Stimulated activated CD4-positive, alpha-beta T cell treated with anti-CD3 and anti-CD28 coated beads, TNF-alpha, amount 100 ng/mL, for 48 hours (primary cell): ENCODE measurements around the gene RHBDD2.
"Not testable (repeated sequence)": the region's sequence is repeated elsewhere in the genome, so short reads cannot be mapped to it uniquely, and the experiment has no call there.

Source experiments
- DNase-seq, 3 donors: peaks; one replicate each; pipeline ENCODE4 v3.0.0-alpha.2; 2020; ENCODE audit warnings: low read depth in 3 of 3

Gene RHBDD2

GRCh38 chr7:75889223-75889825, 10.5 kb downstream of the RHBDD2 start:
- no peak for DNase-seq

- no peak for DNase-seq
Measured at GRCh38 chr7:75889826-75890225, 11.0 kb downstream of the RHBDD2 start.

GRCh38 chr7:75891237-75891636, 12.4 kb downstream of the RHBDD2 start:
- DNase-seq, result not testable (repeated sequence)

- DNase-seq, result no peak
Measured at GRCh38 chr7:75891815-75892411, 13.1 kb downstream of the RHBDD2 start.

GRCh38 chr7:75892634-75893272, 13.9 kb downstream of the RHBDD2 start:
- DNase-seq, result no peak

- no peak for DNase-seq
Measured at GRCh38 chr7:75896803-75897327, 18.0 kb downstream of the RHBDD2 start.

GRCh38 chr7:75900617-75901315, 21.9 kb downstream of the RHBDD2 start:
- no peak for DNase-seq

GRCh38 chr7:75905785-75906604, 27.2 kb downstream of the RHBDD2 start:
- DNase-seq, result no peak

- DNase-seq, result no peak
Measured at GRCh38 chr7:75906991-75907667, 28.3 kb downstream of the RHBDD2 start.

- DNase-seq, result not testable (repeated sequence)
Measured at GRCh38 chr7:75907668-75908039, 28.8 kb downstream of the RHBDD2 start.

GRCh38 chr7:75909521-75910132, 30.8 kb downstream of the RHBDD2 start:
- no peak for DNase-seq

GRCh38 chr7:75911186-75911585, 32.4 kb downstream of the RHBDD2 start:
- not testable (repeated sequence) for DNase-seq

- DNase-seq, result no peak
Measured at GRCh38 chr7:75913437-75913836, 34.6 kb downstream of the RHBDD2 start.

- DNase-seq, result no peak
Measured at GRCh38 chr7:75914169-75914654, 35.4 kb downstream of the RHBDD2 start.

- peak; percentile 85 to 95 (median 93) for DNase-seq
Measured at GRCh38 chr7:75914655-75915415, 36.0 kb downstream of the RHBDD2 start, which contains the start of gene POR. Gene POR, plus strand, starts transcription at chr7:75915155. Its CDS starts 38,847 bp downstream, at chr7:75954002.

- peak in 1 of 3 donors; percentile 5 for DNase-seq
Measured at GRCh38 chr7:75915416-75916156, 36.8 kb downstream of the RHBDD2 start.

- no peak for DNase-seq
Measured at GRCh38 chr7:75916259-75916658, 37.4 kb downstream of the RHBDD2 start.
